ENCODE data around the gene PDIA2.
"Not testable (repeated sequence)": the region's sequence is repeated elsewhere in the genome, so short reads cannot be mapped to it uniquely, and the experiment has no call there.

Gene PDIA2

DNA sequence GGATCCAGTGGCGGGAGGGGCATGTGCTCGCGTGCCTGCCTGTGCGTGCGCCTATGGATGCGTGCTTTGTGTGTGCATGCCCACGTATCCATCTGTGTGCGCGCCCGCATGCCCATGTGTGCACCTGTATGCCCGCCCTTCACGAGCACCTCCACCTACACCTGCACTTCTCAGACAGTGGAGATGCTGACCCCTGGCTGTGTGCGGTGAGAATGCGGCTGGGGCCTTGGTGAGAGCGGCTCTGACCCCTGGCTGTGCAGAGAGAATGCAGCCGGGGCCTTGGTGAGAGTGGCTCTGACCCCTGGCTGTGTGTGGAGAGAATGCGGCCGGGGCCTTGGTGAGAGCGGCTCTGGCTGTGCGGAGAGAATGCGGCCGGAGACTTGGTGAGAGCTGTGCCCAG lies 35.7 kb downstream of the PDIA2 start:
- 84 to 89% methylated on average over 13 to 22 of the region's 22 CpGs for WGBS, 2 experiments (ENCODE audit: insufficient coverage in 2 of 2)

GRCh38 chr16:320206-320605 lies 37.2 kb downstream of the PDIA2 start:
- H3K4me1 ChIP-seq (ENCODE audit: control insufficient read depth, insufficient read depth, low read length, poor library complexity, severe bottlenecking): no peaks in the 10 kb centered on the region
- no peak overlapping the region for H3K27ac ChIP-seq (ENCODE audit: low read depth, low read length, severe bottlenecking)
- 100% methylated on average over 2 to 3 of the region's 5 CpGs for WGBS, 2 experiments (ENCODE audit: insufficient coverage in 2 of 2)
- peaks cover 25% of the 10 kb centered on the region for H3K36me3 ChIP-seq (ENCODE audit: control insufficient read depth, insufficient read depth, low read length)
- no peak overlapping the region for H3K4me3 ChIP-seq (ENCODE audit: extremely low read depth, insufficient read depth, low read length, poor library complexity, severe bottlenecking)
- no peaks in the 10 kb centered on the region for H3K9me3 ChIP-seq (ENCODE audit: control insufficient read depth, low read length)

More for the DNA sequence above, 35.7 kb downstream of the PDIA2 start:
- Histone ChIP-seq H3K9me3 (ENCODE audit: control insufficient read depth, low read length) (no peaks in the 10 kb centered on the region), H3K36me3 (ENCODE audit: control insufficient read depth, insufficient read depth, low read length) (peaks cover 38% of the 10 kb centered on the region), H3K4me1 (ENCODE audit: control insufficient read depth, insufficient read depth, low read length, poor library complexity, severe bottlenecking) (no peaks in the 10 kb centered on the region), H3K27ac (ENCODE audit: low read depth, low read length, severe bottlenecking) (no peak overlapping the region), H3K4me3 (ENCODE audit: extremely low read depth, insufficient read depth, low read length, poor library complexity, severe bottlenecking) (no peak overlapping the region)

- H3K36me3 ChIP-seq (ENCODE audit: control insufficient read depth, insufficient read depth, low read length): peaks cover 25% of the 10 kb centered on the region
- H3K4me1 ChIP-seq (ENCODE audit: control insufficient read depth, insufficient read depth, low read length, poor library complexity, severe bottlenecking): no peaks in the 10 kb centered on the region
- H3K27ac ChIP-seq (ENCODE audit: low read depth, low read length, severe bottlenecking): no peak overlapping the region
- 72 to 83% methylated on average over 3 to 6 of the region's 9 CpGs for WGBS, 2 experiments (ENCODE audit: insufficient coverage in 2 of 2)
- H3K4me3 ChIP-seq (ENCODE audit: extremely low read depth, insufficient read depth, low read length, poor library complexity, severe bottlenecking): no peak overlapping the region
- no peaks in the 10 kb centered on the region for H3K9me3 ChIP-seq (ENCODE audit: control insufficient read depth, low read length)
Measured at GRCh38 chr16:321532-321931, 38.6 kb downstream of the PDIA2 start.

GRCh38 chr16:322476-323143 lies 39.6 kb downstream of the PDIA2 start:
- Histone ChIP-seq H3K36me3 (ENCODE audit: control insufficient read depth, insufficient read depth, low read length) (peaks cover 24% of the 10 kb centered on the region), H3K27ac (ENCODE audit: low read depth, low read length, severe bottlenecking) (no peak overlapping the region), H3K4me1 (ENCODE audit: control insufficient read depth, insufficient read depth, low read length, poor library complexity, severe bottlenecking) (no peaks in the 10 kb centered on the region), H3K4me3 (ENCODE audit: extremely low read depth, insufficient read depth, low read length, poor library complexity, severe bottlenecking) (no peak overlapping the region), H3K9me3 (ENCODE audit: control insufficient read depth, low read length) (no peaks in the 10 kb centered on the region)
- 93 to 95% methylated on average over 9 to 13 of the region's 13 CpGs for WGBS, 2 experiments (ENCODE audit: insufficient coverage in 2 of 2)

DNA sequence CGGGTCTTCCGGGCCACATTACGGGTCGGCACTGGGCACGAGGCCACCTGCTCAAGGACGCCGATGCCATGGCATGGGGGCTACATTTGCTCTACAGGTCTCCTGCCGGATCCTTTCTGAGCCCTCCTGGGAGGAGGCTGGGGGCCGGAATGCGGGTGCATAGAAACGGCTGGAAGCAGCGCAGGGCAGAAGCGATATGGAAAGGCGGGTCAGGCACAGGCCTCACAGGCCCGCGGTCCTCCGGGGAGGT lies 41.2 kb downstream of the PDIA2 start:
- peaks cover 9% of the 10 kb centered on the region for H3K36me3 ChIP-seq (ENCODE audit: control insufficient read depth, insufficient read depth, low read length)
- no peaks in the 10 kb centered on the region for H3K4me1 ChIP-seq (ENCODE audit: control insufficient read depth, insufficient read depth, low read length, poor library complexity, severe bottlenecking)
- no peaks in the 10 kb centered on the region for H3K9me3 ChIP-seq (ENCODE audit: control insufficient read depth, low read length)
- H3K27ac ChIP-seq (ENCODE audit: low read depth, low read length, severe bottlenecking): no peak overlapping the region
- 90 to 92% methylated on average over 15 to 17 of the region's 17 CpGs for WGBS, 2 experiments (ENCODE audit: insufficient coverage in 2 of 2)
- no peak overlapping the region for H3K4me3 ChIP-seq (ENCODE audit: extremely low read depth, insufficient read depth, low read length, poor library complexity, severe bottlenecking)

DNA sequence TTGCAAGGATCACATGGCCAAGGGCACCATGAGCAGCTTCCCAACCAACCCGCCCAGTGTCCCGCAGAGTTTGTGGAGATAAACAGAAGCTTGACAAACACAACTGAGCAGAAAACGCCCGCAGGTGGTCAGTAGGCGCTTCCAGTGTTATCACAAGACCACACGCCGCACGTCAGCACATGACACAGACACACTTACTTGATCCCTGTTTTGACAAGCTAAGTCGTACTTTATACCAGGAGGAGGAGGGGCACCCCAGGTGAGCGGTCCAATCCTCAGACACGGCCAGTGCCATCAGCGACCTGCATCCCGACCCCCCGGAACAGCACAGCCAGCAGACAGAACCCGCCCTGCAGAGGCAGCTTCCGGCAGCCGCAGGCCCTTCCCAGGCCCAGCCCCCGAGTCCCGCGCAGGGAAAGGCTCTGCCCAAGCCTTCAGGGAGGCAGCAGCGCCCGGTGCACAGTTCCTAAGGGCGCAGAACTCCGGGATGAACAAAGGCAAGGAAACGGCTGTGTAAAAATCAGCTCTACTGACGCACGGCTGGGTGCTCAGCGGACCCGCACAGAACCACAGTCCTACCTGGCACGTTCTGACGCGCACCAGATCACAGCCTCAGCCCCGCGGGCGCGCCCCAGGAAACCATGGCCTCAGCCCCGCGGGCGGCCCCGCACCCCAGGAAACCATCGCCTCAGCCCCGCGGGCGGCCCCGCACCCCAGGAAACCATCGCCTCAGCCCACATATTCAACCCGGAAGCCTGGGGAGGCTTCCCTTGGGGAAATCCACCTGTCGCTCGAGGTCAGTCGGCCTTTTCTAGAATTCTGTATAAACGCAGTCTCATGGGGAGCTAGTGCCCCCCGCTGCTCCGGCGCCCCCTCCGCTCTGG lies 41.7 kb downstream of the PDIA2 start:
- WGBS, 2 experiments (ENCODE audit: insufficient coverage in 2 of 2): 88 to 91% methylated on average over 52 to 53 of the region's 55 CpGs
- no peaks in the 10 kb centered on the region for H3K4me1 ChIP-seq (ENCODE audit: control insufficient read depth, insufficient read depth, low read length, poor library complexity, severe bottlenecking)
- H3K9me3 ChIP-seq (ENCODE audit: control insufficient read depth, low read length): no peaks in the 10 kb centered on the region
- no peak overlapping the region for H3K4me3 ChIP-seq (ENCODE audit: extremely low read depth, insufficient read depth, low read length, poor library complexity, severe bottlenecking)
- H3K36me3 ChIP-seq (ENCODE audit: control insufficient read depth, insufficient read depth, low read length): peaks cover 4% of the 10 kb centered on the region
- H3K27ac ChIP-seq (ENCODE audit: low read depth, low read length, severe bottlenecking): no peak overlapping the region

GRCh38 chr16:325375-326145 lies 42.6 kb downstream of the PDIA2 start:
- H3K4me3 ChIP-seq (ENCODE audit: extremely low read depth, insufficient read depth, low read length, poor library complexity, severe bottlenecking): no peak overlapping the region
- no peaks in the 10 kb centered on the region for H3K4me1 ChIP-seq (ENCODE audit: control insufficient read depth, insufficient read depth, low read length, poor library complexity, severe bottlenecking)
- no peak overlapping the region for H3K27ac ChIP-seq (ENCODE audit: low read depth, low read length, severe bottlenecking)
- WGBS, 2 experiments (ENCODE audit: insufficient coverage in 2 of 2): 95 to 96% methylated on average over 21 to 25 of the region's 28 CpGs
- no peaks in the 10 kb centered on the region for H3K9me3 ChIP-seq (ENCODE audit: control insufficient read depth, low read length)
- peaks cover 4% of the 10 kb centered on the region for H3K36me3 ChIP-seq (ENCODE audit: control insufficient read depth, insufficient read depth, low read length)

- H3K4me1 ChIP-seq (ENCODE audit: control insufficient read depth, insufficient read depth, low read length, poor library complexity, severe bottlenecking): peaks cover 5% of the 10 kb centered on the region
- WGBS, 2 experiments (ENCODE audit: insufficient coverage in 2 of 2): 79 to 83% methylated on average over 1 to 2 of the region's 2 CpGs
- no peaks in the 10 kb centered on the region for H3K9me3 ChIP-seq (ENCODE audit: control insufficient read depth, low read length)
- H3K36me3 ChIP-seq (ENCODE audit: control insufficient read depth, insufficient read depth, low read length): peaks cover 4% of the 10 kb centered on the region
- no peak overlapping the region for H3K4me3 ChIP-seq (ENCODE audit: extremely low read depth, insufficient read depth, low read length, poor library complexity, severe bottlenecking)
- H3K27ac ChIP-seq (ENCODE audit: low read depth, low read length, severe bottlenecking): no peak overlapping the region
Measured at GRCh38 chr16:330741-331140, 47.8 kb downstream of the PDIA2 start.

GRCh38 chr16:331181-331814 lies 48.3 kb downstream of the PDIA2 start:
- not testable (repeated sequence) for H3K27ac ChIP-seq (ENCODE audit: low read depth, low read length, severe bottlenecking); H3K4me3 ChIP-seq (ENCODE audit: extremely low read depth, insufficient read depth, low read length, poor library complexity, severe bottlenecking); H3K9me3 ChIP-seq (ENCODE audit: control insufficient read depth, low read length); H3K4me1 ChIP-seq (ENCODE audit: control insufficient read depth, insufficient read depth, low read length, poor library complexity, severe bottlenecking); H3K36me3 ChIP-seq (ENCODE audit: control insufficient read depth, insufficient read depth, low read length)
- 90% methylated on average over 5 of the region's 6 CpGs; no CpG with 5 or more reads in 1 of the 2 experiments for WGBS, 2 experiments (ENCODE audit: insufficient coverage in 2 of 2)

- WGBS, 2 experiments (ENCODE audit: insufficient coverage in 2 of 2): 96% methylated on average over 3 to 4 of the region's 6 CpGs
- Histone ChIP-seq H3K4me3 (ENCODE audit: extremely low read depth, insufficient read depth, low read length, poor library complexity, severe bottlenecking) (no peak overlapping the region), H3K36me3 (ENCODE audit: control insufficient read depth, insufficient read depth, low read length) (peaks cover 4% of the 10 kb centered on the region), H3K27ac (ENCODE audit: low read depth, low read length, severe bottlenecking) (no peak overlapping the region), H3K4me1 (ENCODE audit: control insufficient read depth, insufficient read depth, low read length, poor library complexity, severe bottlenecking) (peaks cover 5% of the 10 kb centered on the region), H3K9me3 (ENCODE audit: control insufficient read depth, low read length) (no peaks in the 10 kb centered on the region)
Measured at GRCh38 chr16:333406-334094, 50.6 kb downstream of the PDIA2 start.

All from mesodermal cell (in vitro differentiated cells).